Measurements from ENCODE around the gene NUP214. TPM values are rescaled to one million over a fixed set of nuclear protein-coding genes. Genes with fewer than 3 reads are reported as not detected.

NUP214 gene
- total RNA-seq, 4 donors from 2014 or later, result 27.4 to 78.3 (median 47.4) TPM

DNA sequence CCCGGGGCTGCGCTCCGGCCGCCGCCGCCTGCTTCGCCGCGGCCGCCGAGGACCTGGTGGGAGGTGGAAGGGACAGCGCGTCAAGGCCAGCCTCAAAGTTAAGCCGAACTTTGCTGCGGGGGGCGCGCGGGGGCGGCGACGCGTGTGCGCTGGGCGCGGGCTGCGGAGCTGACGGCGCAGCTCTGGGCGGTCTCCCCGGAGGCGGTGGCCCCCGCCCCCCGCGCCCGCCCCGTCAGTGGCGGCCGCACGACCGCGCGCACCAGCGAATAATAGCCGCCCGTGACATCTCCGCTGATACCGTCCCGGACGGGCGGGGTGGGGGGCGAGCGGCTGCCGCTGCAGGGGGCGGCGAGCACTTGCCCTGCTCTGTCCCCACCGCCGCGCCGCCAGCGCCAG is 151.5 kb downstream of the NUP214 start:
- TF ChIP-seq, protein P1, sequence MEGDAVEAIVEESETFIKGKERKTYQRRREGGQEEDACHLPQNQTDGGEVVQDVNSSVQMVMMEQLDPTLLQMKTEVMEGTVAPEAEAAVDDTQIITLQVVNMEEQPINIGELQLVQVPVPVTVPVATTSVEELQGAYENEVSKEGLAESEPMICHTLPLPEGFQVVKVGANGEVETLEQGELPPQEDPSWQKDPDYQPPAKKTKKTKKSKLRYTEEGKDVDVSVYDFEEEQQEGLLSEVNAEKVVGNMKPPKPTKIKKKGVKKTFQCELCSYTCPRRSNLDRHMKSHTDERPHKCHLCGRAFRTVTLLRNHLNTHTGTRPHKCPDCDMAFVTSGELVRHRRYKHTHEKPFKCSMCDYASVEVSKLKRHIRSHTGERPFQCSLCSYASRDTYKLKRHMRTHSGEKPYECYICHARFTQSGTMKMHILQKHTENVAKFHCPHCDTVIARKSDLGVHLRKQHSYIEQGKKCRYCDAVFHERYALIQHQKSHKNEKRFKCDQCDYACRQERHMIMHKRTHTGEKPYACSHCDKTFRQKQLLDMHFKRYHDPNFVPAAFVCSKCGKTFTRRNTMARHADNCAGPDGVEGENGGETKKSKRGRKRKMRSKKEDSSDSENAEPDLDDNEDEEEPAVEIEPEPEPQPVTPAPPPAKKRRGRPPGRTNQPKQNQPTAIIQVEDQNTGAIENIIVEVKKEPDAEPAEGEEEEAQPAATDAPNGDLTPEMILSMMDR (IDR thresholded peaks at IDR 0.05), result no peak
- DNase-seq (ENCODE audit: low spot score) (no peak), ATAC-seq (ENCODE audit: low FRiP score) (no peak)

DNA sequence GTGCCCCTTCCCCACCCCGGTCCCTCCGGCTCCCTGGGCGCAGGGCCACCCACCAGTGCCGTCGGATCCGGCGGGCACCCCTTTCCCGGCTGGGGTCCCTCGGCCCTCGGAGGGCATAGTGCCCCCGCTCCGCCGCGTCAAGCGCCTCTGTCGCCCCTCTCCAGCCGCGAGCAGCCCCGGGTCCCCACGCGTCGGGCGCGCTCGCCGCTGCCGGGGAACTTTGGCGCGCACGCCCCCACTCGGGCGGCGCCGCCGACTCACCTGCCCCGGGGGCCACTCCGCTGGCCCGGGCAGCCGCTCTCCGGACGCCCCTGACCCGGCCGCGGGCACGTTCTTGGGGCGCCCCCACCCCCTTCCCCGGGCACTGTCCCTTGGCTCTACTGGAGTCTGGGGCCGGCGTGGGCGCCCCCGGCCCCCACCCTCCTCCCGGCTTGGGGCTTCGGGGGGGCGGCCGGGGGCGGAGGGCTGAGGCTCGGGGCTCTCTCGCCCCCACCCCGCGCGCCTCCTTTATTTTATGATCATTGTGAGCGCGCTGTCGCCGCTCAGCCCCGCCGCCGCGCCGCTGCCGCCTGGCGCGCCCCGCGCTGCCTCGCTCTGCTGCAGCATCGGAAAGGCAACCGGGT is 152.0 kb downstream of the NUP214 start:
- peak; percentile 7 for ATAC-seq (ENCODE audit: low FRiP score)
- TF ChIP-seq, protein P1 (IDR thresholded peaks at IDR 0.05), result no peak
- DNase-seq (ENCODE audit: low spot score), result no peak

DNA sequence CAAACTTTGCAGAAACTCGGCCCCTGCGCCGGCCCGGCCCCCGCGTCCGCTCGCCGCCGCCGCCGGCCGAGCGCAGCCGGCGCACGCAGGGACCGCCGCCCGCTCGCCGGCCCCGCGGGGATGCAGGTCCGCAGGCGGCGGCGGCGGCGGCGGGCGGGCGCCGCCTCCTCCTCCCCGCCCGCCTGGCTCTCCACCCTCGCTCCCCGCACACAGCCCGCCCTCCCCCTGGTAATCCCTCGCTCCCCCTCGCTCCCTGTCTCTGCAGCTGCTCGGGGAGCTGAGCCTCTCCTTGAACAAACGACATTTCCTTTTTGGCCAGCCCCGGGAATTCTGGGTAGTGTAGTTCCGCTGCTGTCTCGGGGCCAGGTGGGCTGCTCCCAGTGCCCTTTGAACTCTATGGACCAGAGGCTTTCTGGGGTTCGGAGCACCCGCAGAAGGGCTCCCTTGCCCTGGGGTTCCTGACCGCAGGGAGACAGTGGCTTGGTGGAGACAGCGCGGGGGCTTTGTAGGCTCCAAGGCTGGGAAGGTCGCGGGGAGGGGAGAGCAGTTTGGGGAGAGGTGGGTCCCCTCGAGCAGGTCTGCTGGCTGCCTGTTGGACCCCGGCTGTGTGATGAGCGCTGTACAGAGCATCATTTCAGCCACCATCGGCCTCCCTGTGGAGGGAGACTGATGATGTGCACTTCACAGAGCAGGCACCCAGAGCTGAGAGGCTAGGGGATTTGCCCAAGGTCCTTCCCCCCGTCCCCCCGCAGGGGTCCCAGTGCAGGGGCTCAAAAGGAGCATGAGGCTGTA is 152.7 kb downstream of the NUP214 start:
- DNase-seq (ENCODE audit: low spot score), result no peak
- peak; percentile 82 for ATAC-seq (ENCODE audit: low FRiP score)
- TF ChIP-seq, protein P1 (IDR thresholded peaks at IDR 0.05), result no peak

DNA sequence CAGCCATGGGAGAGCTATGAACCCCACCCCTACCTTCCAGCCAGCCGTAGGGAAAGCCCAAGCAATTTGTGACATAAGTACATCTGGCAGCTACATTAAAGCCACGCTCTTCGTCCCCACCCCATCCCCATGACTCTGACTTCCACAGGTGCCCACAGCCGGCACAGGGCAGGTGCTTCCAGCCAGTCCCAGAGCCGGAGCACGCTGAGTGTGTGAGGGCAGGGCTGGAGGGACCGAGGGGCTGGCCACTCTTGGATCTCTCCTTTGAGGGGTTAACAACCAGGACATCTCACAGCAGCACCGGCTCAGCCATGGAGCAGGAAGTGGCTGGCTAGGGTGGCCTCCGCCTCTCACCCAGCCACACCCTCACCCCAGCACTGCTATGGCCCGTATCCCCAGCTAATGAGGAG is 153.3 kb downstream of the NUP214 start:
- DNase-seq (ENCODE audit: low spot score) (no peak), ATAC-seq (ENCODE audit: low FRiP score) (no peak)
- TF ChIP-seq, protein P1 (IDR thresholded peaks at IDR 0.05), result no peak

DNA sequence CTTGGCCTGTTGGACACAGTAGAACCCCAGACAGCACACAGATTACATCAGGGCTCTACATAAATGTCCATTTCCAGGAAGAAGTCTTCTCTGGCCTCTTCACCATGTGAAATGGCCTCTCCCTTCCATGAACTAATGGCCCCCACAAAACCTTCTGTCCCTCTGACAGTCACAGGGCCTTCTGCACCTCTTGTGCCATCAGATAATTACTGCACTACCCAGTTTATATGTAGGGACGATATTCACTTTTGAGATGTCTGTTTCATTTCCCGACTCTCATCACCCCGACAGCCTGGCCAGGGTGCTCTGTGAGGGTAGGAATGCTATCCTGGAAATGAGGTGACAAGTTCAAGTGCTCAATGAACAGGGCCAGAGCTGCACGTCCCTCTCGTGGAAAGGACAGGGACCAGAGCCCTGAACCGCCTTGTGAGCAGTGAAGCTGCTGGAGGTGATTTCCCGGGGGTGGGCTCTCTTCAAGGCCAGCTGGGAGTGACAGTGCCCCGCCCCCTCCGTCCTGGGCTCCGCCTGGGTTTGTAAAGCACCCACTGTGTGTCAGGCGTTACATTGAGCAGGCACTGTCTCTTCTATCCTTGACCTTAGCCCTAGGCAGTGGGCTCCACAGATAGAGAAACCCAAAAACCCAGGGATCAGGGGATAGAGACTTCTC is 153.9 kb downstream of the NUP214 start:
- DNase-seq (ENCODE audit: low spot score) (no peak), ATAC-seq (ENCODE audit: low FRiP score) (no peak)
- TF ChIP-seq, protein P1 (IDR thresholded peaks at IDR 0.05), result no peak

DNA sequence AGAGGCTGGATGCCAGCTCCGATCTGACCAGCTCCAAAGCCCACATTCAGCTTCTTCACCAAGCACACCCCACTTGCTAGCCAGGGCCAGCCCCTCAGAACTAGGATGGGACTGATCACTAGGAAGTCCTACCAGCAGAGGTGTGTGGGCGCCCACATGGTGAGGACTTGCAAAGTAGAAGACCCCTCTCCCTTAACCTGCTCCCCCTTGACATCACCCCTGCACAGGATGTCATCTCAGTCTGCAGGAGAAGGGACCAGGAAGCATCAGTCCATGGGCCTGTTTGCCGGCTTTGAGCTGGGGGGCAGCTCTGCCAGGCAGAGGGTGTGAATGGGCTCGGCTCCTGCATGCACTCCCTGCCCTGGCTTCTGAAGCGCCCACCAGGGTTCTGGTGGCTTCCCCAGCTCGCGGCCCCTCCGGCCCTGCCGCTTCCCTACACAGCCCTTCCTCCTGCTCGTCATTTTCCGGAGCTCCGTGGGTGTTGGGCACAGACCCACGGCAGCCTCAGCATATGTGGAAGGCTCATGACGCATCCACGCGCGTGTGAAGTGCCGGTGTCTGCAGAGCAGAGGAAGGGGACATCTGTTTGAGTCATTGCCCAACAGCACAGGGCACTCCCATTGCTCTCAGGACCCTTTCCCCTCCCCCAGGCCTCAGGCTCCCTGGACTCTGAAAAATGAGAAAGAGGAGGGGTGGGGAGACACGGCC is 154.6 kb downstream of the NUP214 start:
- DNase-seq (ENCODE audit: low spot score), result no peak
- TF ChIP-seq, protein P1 (IDR thresholded peaks at IDR 0.05), result no peak
- no peak for ATAC-seq (ENCODE audit: low FRiP score)
